GM12801 (cell line): ENCODE results near the gene FAM107B.

Source experiments
- CTCF ChIP-seq: IDR thresholded peaks from one replicate; pipeline ENCODE4 v1.5.1; 2011; ENCODE audit warnings: control low read depth; ENCODE audit not compliant: insufficient read length; ENCODE audit errors: extremely low read depth

Gene FAM107B

GRCh38 chr10:14543046-14543903 is 231.4 kb downstream of the FAM107B start:
- no peak for TF ChIP-seq CTCF

GRCh38 chr10:14541379-14541778 is 233.3 kb downstream of the FAM107B start:
- no peak for TF ChIP-seq CTCF

- TF ChIP-seq CTCF: no peak
These were observed 234.1 kb downstream of the FAM107B start for GRCh38 chr10:14540611-14541010.

GRCh38 chr10:14540062-14540461 is 234.6 kb downstream of the FAM107B start:
- TF ChIP-seq CTCF: no peak

GRCh38 chr10:14539176-14539575 is 235.5 kb downstream of the FAM107B start:
- TF ChIP-seq CTCF: no peak

- no peak for TF ChIP-seq CTCF
These were observed 238.2 kb downstream of the FAM107B start for GRCh38 chr10:14536241-14537213.

- no peak for TF ChIP-seq CTCF
These were observed 239.1 kb downstream of the FAM107B start for GRCh38 chr10:14535457-14536130.
